Left ventricle myocardium inferior (tissue), 1 donor: Measurements from ENCODE around the gene COX18. TPM values are rescaled to one million over a fixed set of nuclear protein-coding genes. Genes with fewer than 3 reads are reported as not detected.

Source experiments
- DNase-seq: peaks from one replicate; pipeline ENCODE4 v3.0.0-alpha.2; 2020
- H3K27ac ChIP-seq: fragments of 200-600 bp; replicated peaks from 2 replicates; pipeline ENCODE4 v1.8.0; 2021
- H3K27me3 ChIP-seq: fragments of 200-600 bp; 2 replicates; pipeline ENCODE4 v1.8.0; 2021; ENCODE audit warnings: low read depth
- H3K36me3 ChIP-seq: fragments of 200-600 bp; 2 replicates; pipeline ENCODE4 v1.8.0; 2021
- H3K4me1 ChIP-seq: fragments of 200-600 bp; 2 replicates; pipeline ENCODE4 v1.8.0; 2021
- H3K4me3 ChIP-seq: fragments of 200-600 bp; 2 replicates; pipeline ENCODE4 v1.8.0; 2021; ENCODE audit warnings: mild to moderate bottlenecking, moderate library complexity
- H3K9me3 ChIP-seq: fragments of 200-600 bp; replicated peaks from 2 replicates; pipeline ENCODE4 v1.8.0; 2021
- intact Hi-C: fragments of 100-400 bp; cut with micrococcal nuclease; formaldehyde crosslinking; loops from one replicate; pipeline ENCODE4 v1.11.0; 2022
- total RNA-seq: library from RNA; stranded (reverse); fragmentation: NEBNext Ultra II Directional; extraction: Animal tissue kit (Norgen Biotek cat#: 25700); gene quantifications from one replicate; pipeline ENCODE4 v1.2.1, GENCODE V29; 2021
- TF ChIP-seq, protein P1 (sequence below): fragments of 200-600 bp; IDR thresholded peaks from 2 replicates; pipeline ENCODE4 v1.8.0; 2021; ENCODE audit warnings: antibody characterized with exemption, mild to moderate bottlenecking, borderline replicate concordance
- donor health status: DM: no; HTN: yes; CAD: no; lungs with severe emphysema.

The COX18 gene
- total RNA-seq, 1 donor from 2014 or later = 17.0 TPM

DNA sequence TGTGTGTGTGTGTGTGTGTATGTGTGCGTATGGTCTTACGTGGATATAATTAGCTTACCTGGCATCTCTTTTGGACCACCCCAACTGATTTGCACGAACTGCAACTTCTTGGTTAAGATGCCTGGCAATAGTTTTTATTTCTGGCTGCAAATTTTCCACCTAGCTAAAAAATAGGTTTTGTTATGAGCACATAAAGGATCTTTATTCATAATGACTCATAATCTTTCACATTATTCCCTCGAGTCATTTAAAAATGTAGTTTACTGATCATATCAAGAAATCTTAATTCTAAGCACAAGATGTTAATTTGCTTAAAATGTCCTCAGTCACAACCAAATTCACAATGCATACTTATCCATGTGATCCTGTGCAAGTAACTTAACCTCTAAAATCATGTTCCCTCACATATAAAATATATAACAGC is 1.5 kb downstream of the COX18 start:
- H3K27ac ChIP-seq = peak overlapping the region; percentile 99
- peaks cover 28% of the 10 kb centered on the region for H3K36me3 ChIP-seq
- no peaks in the 10 kb centered on the region for H3K9me3 ChIP-seq
- intact Hi-C loops = loop anchor here (5.0 kb wide), 1 partner anchor 189 kb away; the partner anchor contains the start of gene ANKRD17
- no peaks in the 10 kb centered on the region for H3K27me3 ChIP-seq
- peak overlapping the region; percentile 91 for H3K4me3 ChIP-seq
- peaks cover 52% of the 10 kb centered on the region for H3K4me1 ChIP-seq
- TF ChIP-seq, protein P1, sequence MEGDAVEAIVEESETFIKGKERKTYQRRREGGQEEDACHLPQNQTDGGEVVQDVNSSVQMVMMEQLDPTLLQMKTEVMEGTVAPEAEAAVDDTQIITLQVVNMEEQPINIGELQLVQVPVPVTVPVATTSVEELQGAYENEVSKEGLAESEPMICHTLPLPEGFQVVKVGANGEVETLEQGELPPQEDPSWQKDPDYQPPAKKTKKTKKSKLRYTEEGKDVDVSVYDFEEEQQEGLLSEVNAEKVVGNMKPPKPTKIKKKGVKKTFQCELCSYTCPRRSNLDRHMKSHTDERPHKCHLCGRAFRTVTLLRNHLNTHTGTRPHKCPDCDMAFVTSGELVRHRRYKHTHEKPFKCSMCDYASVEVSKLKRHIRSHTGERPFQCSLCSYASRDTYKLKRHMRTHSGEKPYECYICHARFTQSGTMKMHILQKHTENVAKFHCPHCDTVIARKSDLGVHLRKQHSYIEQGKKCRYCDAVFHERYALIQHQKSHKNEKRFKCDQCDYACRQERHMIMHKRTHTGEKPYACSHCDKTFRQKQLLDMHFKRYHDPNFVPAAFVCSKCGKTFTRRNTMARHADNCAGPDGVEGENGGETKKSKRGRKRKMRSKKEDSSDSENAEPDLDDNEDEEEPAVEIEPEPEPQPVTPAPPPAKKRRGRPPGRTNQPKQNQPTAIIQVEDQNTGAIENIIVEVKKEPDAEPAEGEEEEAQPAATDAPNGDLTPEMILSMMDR = no peak
- DNase-seq = no peak

GRCh38 chr4:73066928-73067327 is 2.6 kb downstream of the COX18 start:
- TF ChIP-seq, protein P1 = no peak
- Histone ChIP-seq H3K4me3 (no peak overlapping the region), H3K27ac (no peak overlapping the region), H3K9me3 (no peaks in the 10 kb centered on the region), H3K4me1 (peaks cover 52% of the 10 kb centered on the region), H3K27me3 (no peaks in the 10 kb centered on the region), H3K36me3 (peaks cover 39% of the 10 kb centered on the region)
- intact Hi-C loops = loop anchor here (5.0 kb wide), 1 partner anchor 190 kb away; the partner anchor contains the start of gene ANKRD17
- no peak for DNase-seq

- Histone ChIP-seq H3K27ac (no peak overlapping the region), H3K27me3 (no peaks in the 10 kb centered on the region), H3K9me3 (no peaks in the 10 kb centered on the region), H3K4me3 (no peak overlapping the region), H3K4me1 (peaks cover 52% of the 10 kb centered on the region), H3K36me3 (peaks cover 43% of the 10 kb centered on the region)
- TF ChIP-seq, protein P1 = no peak
- intact Hi-C loops = loop anchor here (5.0 kb wide), 1 partner anchor 191 kb away; the partner anchor contains the start of gene ANKRD17
- DNase-seq = no peak
Measured at GRCh38 chr4:73066445-73066844, 3.1 kb downstream of the COX18 start.

DNA sequence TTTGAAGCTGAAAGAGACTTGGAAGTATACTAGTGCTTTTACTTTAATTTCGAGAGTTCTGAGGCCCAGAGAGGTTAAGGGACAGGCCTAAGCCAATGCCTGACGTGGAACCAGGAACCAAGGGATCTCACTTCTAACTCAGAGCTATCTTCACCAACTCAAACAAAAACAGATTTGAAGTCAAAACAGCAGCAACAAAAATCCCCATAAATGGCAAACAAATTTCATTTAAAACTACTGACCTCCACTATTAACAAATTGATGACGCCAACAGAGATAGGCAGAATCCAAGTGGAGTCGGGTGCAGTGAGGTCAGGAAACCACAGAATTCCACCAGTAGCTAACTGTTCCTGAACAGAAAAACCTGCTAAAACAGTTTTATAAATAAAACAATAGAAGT is 5.0 kb downstream of the COX18 start:
- TF ChIP-seq, protein P1 = no peak
- no peak overlapping the region for H3K27ac ChIP-seq
- H3K4me3 ChIP-seq = no peak overlapping the region
- intact Hi-C loops = no loop called here
- no peak for DNase-seq
- H3K27me3 ChIP-seq = no peaks in the 10 kb centered on the region
- no peaks in the 10 kb centered on the region for H3K9me3 ChIP-seq
- peaks cover 45% of the 10 kb centered on the region for H3K4me1 ChIP-seq
- peaks cover 62% of the 10 kb centered on the region for H3K36me3 ChIP-seq

- no peaks in the 10 kb centered on the region for H3K4me1 ChIP-seq
- no peak overlapping the region for H3K27ac ChIP-seq
- H3K9me3 ChIP-seq = no peaks in the 10 kb centered on the region
- DNase-seq = no peak
- TF ChIP-seq, protein P1 = no peak
- no peaks in the 10 kb centered on the region for H3K27me3 ChIP-seq
- H3K36me3 ChIP-seq = peaks cover 68% of the 10 kb centered on the region
- intact Hi-C loops = no loop called here
- H3K4me3 ChIP-seq = no peak overlapping the region
Measured at GRCh38 chr4:73055241-73055897, 14.1 kb downstream of the COX18 start.
